Measurements from ENCODE around the gene PMVK.

The PMVK gene

GRCh38 chr1:154937085-154937987, 817 bp upstream of the PMVK start:
- H3K79me2 ChIP-seq (ENCODE audit: insufficient read depth, low read length): peaks cover 12% of the 10 kb centered on the region
- H3K27me3 ChIP-seq (ENCODE audit: insufficient read depth, low read length, poor library complexity): no peaks in the 10 kb centered on the region
- peak overlapping the region; percentile 86 for H2AFZ ChIP-seq (ENCODE audit: low read depth, low read length)
- H4K20me1 ChIP-seq (ENCODE audit: insufficient read depth, low read length): no peaks in the 10 kb centered on the region
- peak overlapping the region; percentile 27 to 64; a peak in 3 of 4 replicates for H3K4me3 ChIP-seq (ENCODE audit: low read depth in 1 of 2, low read length in 2 of 2)
- H3K36me3 ChIP-seq (ENCODE audit: insufficient read depth, low read length): no peaks in the 10 kb centered on the region
- H3K4me2 ChIP-seq (ENCODE audit: insufficient read depth, low read length): peak overlapping the region; percentile 87
- H3K4me1 ChIP-seq (ENCODE audit: insufficient read depth, low read length): peaks cover 48% of the 10 kb centered on the region
- H3K9me3 ChIP-seq (ENCODE audit: insufficient read depth, low read length, severe bottlenecking): no peaks in the 10 kb centered on the region
- TF ChIP-seq CTCF (IDR thresholded peaks at IDR 0.05; ENCODE audit: borderline replicate concordance, extremely low read depth, low read length, poor library complexity, severe bottlenecking): peak; percentile 40
- no peak for TF ChIP-seq EZH2 (IDR thresholded peaks at IDR 0.05; ENCODE audit: borderline replicate concordance, low read depth, low read length, severe bottlenecking)
- peak overlapping the region; percentile 95 for H3K27ac ChIP-seq (ENCODE audit: low read length)
- H3K9ac ChIP-seq (ENCODE audit: low read depth, low read length): peak overlapping the region; percentile 69
- ATAC-seq (ENCODE audit: insufficient read depth, low read depth): peak; percentile 70
- DNase-seq: peak; percentile 86

GRCh38 chr1:154935749-154936554, 567 bp downstream of the PMVK start:
- H3K9ac ChIP-seq (ENCODE audit: low read depth, low read length): peak overlapping the region; percentile 69
- H3K4me2 ChIP-seq (ENCODE audit: insufficient read depth, low read length): peak overlapping the region; percentile 87
- no peaks in the 10 kb centered on the region for H4K20me1 ChIP-seq (ENCODE audit: insufficient read depth, low read length)
- no peak for ATAC-seq (ENCODE audit: insufficient read depth, low read depth)
- H3K36me3 ChIP-seq (ENCODE audit: insufficient read depth, low read length): peaks cover 2% of the 10 kb centered on the region; the same call in 1 of the 2 replicates
- H3K9me3 ChIP-seq (ENCODE audit: insufficient read depth, low read length, severe bottlenecking): no peaks in the 10 kb centered on the region
- H3K79me2 ChIP-seq (ENCODE audit: insufficient read depth, low read length): peaks cover 12% of the 10 kb centered on the region
- peak overlapping the region; percentile 27 to 64; a peak in 3 of 4 replicates for H3K4me3 ChIP-seq (ENCODE audit: low read depth in 1 of 2, low read length in 2 of 2)
- TF ChIP-seq CTCF (IDR thresholded peaks at IDR 0.05; ENCODE audit: borderline replicate concordance, extremely low read depth, low read length, poor library complexity, severe bottlenecking): no peak
- TF ChIP-seq EZH2 (IDR thresholded peaks at IDR 0.05; ENCODE audit: borderline replicate concordance, low read depth, low read length, severe bottlenecking): no peak
- H2AFZ ChIP-seq (ENCODE audit: low read depth, low read length): peak overlapping the region; percentile 86
- DNase-seq: no peak
- H3K27me3 ChIP-seq (ENCODE audit: insufficient read depth, low read length, poor library complexity): no peaks in the 10 kb centered on the region
- H3K27ac ChIP-seq (ENCODE audit: low read length): peak overlapping the region; percentile 95
- peaks cover 38% of the 10 kb centered on the region for H3K4me1 ChIP-seq (ENCODE audit: insufficient read depth, low read length)

GRCh38 chr1:154934358-154934948, 2.1 kb downstream of the PMVK start:
- Histone ChIP-seq H3K4me1 (ENCODE audit: insufficient read depth, low read length) (peaks cover 33% of the 10 kb centered on the region), H3K9ac (ENCODE audit: low read depth, low read length) (no peak overlapping the region), H4K20me1 (ENCODE audit: insufficient read depth, low read length) (no peaks in the 10 kb centered on the region), H3K9me3 (ENCODE audit: insufficient read depth, low read length, severe bottlenecking) (no peaks in the 10 kb centered on the region), H3K36me3 (ENCODE audit: insufficient read depth, low read length) (peaks cover 4% of the 10 kb centered on the region; the same call in 1 of the 2 replicates), H3K4me2 (ENCODE audit: insufficient read depth, low read length) (no peak overlapping the region), H3K27ac (ENCODE audit: low read length) (no peak overlapping the region), H2AFZ (ENCODE audit: low read depth, low read length) (no peak overlapping the region), H3K4me3 (ENCODE audit: low read depth in 1 of 2, low read length in 2 of 2) (no peak overlapping the region), H3K27me3 (ENCODE audit: insufficient read depth, low read length, poor library complexity) (no peaks in the 10 kb centered on the region), H3K79me2 (ENCODE audit: insufficient read depth, low read length) (peaks cover 12% of the 10 kb centered on the region)
- TF ChIP-seq CTCF (IDR thresholded peaks at IDR 0.05; ENCODE audit: borderline replicate concordance, extremely low read depth, low read length, poor library complexity, severe bottlenecking) (no peak), EZH2 (IDR thresholded peaks at IDR 0.05; ENCODE audit: borderline replicate concordance, low read depth, low read length, severe bottlenecking) (no peak)
- DNase-seq (no peak), ATAC-seq (ENCODE audit: insufficient read depth, low read depth) (no peak)
